B cell (primary cell): ENCODE results near the gene PDE6B. TPM values are rescaled to one million over a fixed set of nuclear protein-coding genes. Genes with fewer than 3 reads are reported as not detected.

ENCODE experiments used
- ATAC-seq: fragments of 200-7000 bp; cut with Tn5 transposase; one replicate; pipeline ENCODE4 v1.10.0; 2021; ENCODE audit warnings: low read depth, mild to moderate bottlenecking, moderate number of reproducible peaks, moderate library complexity
- CTCF ChIA-PET: fragments of 350-600 bp; sonication (Branson Sonifier 250); formaldehyde crosslinking; loops from one replicate; lab custom pipeline; 2021; ENCODE audit warnings: antibody characterized with exemption, inconsistent platforms; lab: Charles Lee
- POLR2A ChIA-PET: fragments of 350-600 bp; sonication (Branson Sonifier 250); formaldehyde crosslinking; loops from one replicate; lab custom pipeline; 2021; ENCODE audit warnings: antibody characterized with exemption; lab: Charles Lee
- DNase-seq: peaks from one replicate; pipeline ENCODE4 v3.0.0; 2013
- H2AFZ ChIP-seq: 2 replicates; pipeline ENCODE4 v1.6.1; 2012; ENCODE audit warnings: mild to moderate bottlenecking, low read depth, low read length; ENCODE audit not compliant: insufficient read depth, poor library complexity, severe bottlenecking
- H3K27ac ChIP-seq, 2 donors: 1 replicate in 1 of 2; 2 replicates in 1 of 2; pipeline ENCODE4 v1.5.1; 2012 to 2013; ENCODE audit warnings: low read length in 2 of 2, mild to moderate bottlenecking in 2 of 2, moderate library complexity in 1 of 2
- H3K27me3 ChIP-seq, 4 experiments: fragments of 200-600 bp in 1 of 4; sonication (generic) in 1 of 4; replicated peaks in 1 of 4; 1 replicate in 2 of 4; 2 replicates in 2 of 4; pipeline versions ENCODE4 v1.6.1 to v1.7.0; 2013 to 2016; ENCODE audit warnings: low read length in 3 of 4, mild to moderate bottlenecking in 2 of 4, mixed read lengths in 1 of 4, moderate library complexity in 1 of 4; ENCODE audit not compliant: insufficient read depth in 4 of 4, control insufficient read depth in 3 of 4; ENCODE audit errors: control extremely low read depth in 1 of 4
- H3K36me3 ChIP-seq, 2 experiments: replicated peaks in 1 of 2; 1 replicate in 1 of 2; 2 replicates in 1 of 2; pipeline versions ENCODE4 v1.6.1 to v1.7.1; 2013; ENCODE audit warnings: low read length in 1 of 2; ENCODE audit not compliant: insufficient read depth in 2 of 2, control insufficient read depth in 1 of 2; ENCODE audit errors: control extremely low read depth in 1 of 2, extremely low read depth in 1 of 2
- H3K4me1 ChIP-seq, 2 donors: fragments of 200-600 bp in 1 of 2; sonication (generic) in 1 of 2; 1 replicate in 1 of 2; 2 replicates in 1 of 2; pipeline versions ENCODE4 v1.5.1 to v1.6.1; 2013 to 2017; ENCODE audit warnings: low read length in 2 of 2; ENCODE audit not compliant: control insufficient read depth in 2 of 2, insufficient read depth in 2 of 2
- H3K4me2 ChIP-seq: replicated peaks from 2 replicates; pipeline ENCODE3; 2012; ENCODE audit warnings: mild to moderate bottlenecking, low read depth, low read length; ENCODE audit not compliant: poor library complexity, severe bottlenecking
- H3K4me3 ChIP-seq, 5 experiments: fragments of 200-600 bp in 1 of 5; sonication (generic) in 1 of 5; 1 replicate in 3 of 5; 2 replicates in 2 of 5; pipeline versions ENCODE4 v1.5.1 to v1.7.0; 2011 to 2016; ENCODE audit warnings: low read length in 4 of 5, mild to moderate bottlenecking in 4 of 5, low read depth in 2 of 5, control low read depth in 1 of 5, moderate library complexity in 1 of 5; ENCODE audit not compliant: insufficient read depth in 1 of 5; ENCODE audit errors: control extremely low read depth in 1 of 5, extremely low read depth in 1 of 5
- H3K79me2 ChIP-seq: fragments of 200-600 bp; sonication (generic); one replicate; pipeline ENCODE4 v1.6.0; 2016; ENCODE audit warnings: low read length; ENCODE audit not compliant: control insufficient read depth, insufficient read depth
- H3K9ac ChIP-seq: fragments of 200-600 bp; sonication (generic); 2 replicates; pipeline ENCODE4 v1.6.1; 2017; ENCODE audit warnings: mild to moderate bottlenecking, low read length, moderate library complexity
- H3K9me3 ChIP-seq, 3 donors: one replicate each; pipeline versions ENCODE4 v1.6.1 to v1.7.1; 2013; ENCODE audit warnings: low read length in 2 of 3; ENCODE audit not compliant: control insufficient read depth in 2 of 3, insufficient read depth in 1 of 3; ENCODE audit errors: control extremely low read depth in 1 of 3
- H4K20me1 ChIP-seq: 2 replicates; pipeline ENCODE4 v1.6.0; 2012; ENCODE audit warnings: mild to moderate bottlenecking, low read length; ENCODE audit not compliant: insufficient read depth, control insufficient read depth, poor library complexity, severe bottlenecking
- H3K27ac Mint-ChIP-seq: one replicate; pipeline ENCODE4 v1.8.0; 2021; ENCODE audit warnings: mixed read lengths
- H3K27me3 Mint-ChIP-seq: one replicate; pipeline ENCODE4 v1.8.0; 2021; ENCODE audit warnings: mixed read lengths
- H3K4me1 Mint-ChIP-seq: one replicate; pipeline ENCODE4 v1.8.0; 2021; ENCODE audit warnings: mixed read lengths
- H3K4me3 Mint-ChIP-seq: one replicate; pipeline ENCODE4 v1.8.0; 2021; ENCODE audit warnings: mixed read lengths
- H3K9me3 Mint-ChIP-seq: one replicate; pipeline ENCODE4 v1.8.0; 2022; ENCODE audit warnings: mixed read lengths; ENCODE audit not compliant: insufficient read depth
- EZH2 ChIP-seq: IDR thresholded peaks from 2 replicates; pipeline ENCODE4 v1.6.1; 2012; ENCODE audit warnings: borderline replicate concordance, low read depth, mild to moderate bottlenecking, moderate library complexity, low read length; ENCODE audit not compliant: insufficient read depth, poor library complexity, severe bottlenecking
- WGBS: methylation state at CpG from one replicate; pipeline ENCODE4 v1.1.5; 2013; ENCODE audit warnings: missing lambda C conversion rate; ENCODE audit not compliant: insufficient coverage; 5-methylcytosine and 5-hydroxymethylcytosine counted together
- intact Hi-C: fragments of 100-400 bp; cut with micrococcal nuclease; formaldehyde crosslinking; loops from one replicate; pipeline ENCODE4 v1.10.0; 2022
- polyA plus RNA-seq: library from polyadenylated mRNA; depleted of rRNA; stranded (reverse); fragments of >200 nt; gene quantifications from 2 replicates; pipeline ENCODE4 v1.2.3, GENCODE V29; 2012
- total RNA-seq, 2 donors: library from RNA; stranded (reverse); fragments of 120-200 nt in 1 of 2; gene quantifications; 1 replicate in 1 of 2; 2 replicates in 1 of 2; pipeline versions ENCODE4 v1.2.3 to v1.2.4, GENCODE V29; 2013 to 2022
- TF ChIP-seq, protein P1 (sequence below): fragments of 200-600 bp; IDR thresholded peaks from one replicate; pipeline ENCODE4 v1.8.0; 2022; ENCODE audit warnings: antibody characterized with exemption, mild to moderate bottlenecking

The PDE6B gene
- total and polyA plus RNA-seq, 2 donors (not counting 1 experiment from before 2014, with no cell fraction given): 20.0 to 25.2 TPM

DNA sequence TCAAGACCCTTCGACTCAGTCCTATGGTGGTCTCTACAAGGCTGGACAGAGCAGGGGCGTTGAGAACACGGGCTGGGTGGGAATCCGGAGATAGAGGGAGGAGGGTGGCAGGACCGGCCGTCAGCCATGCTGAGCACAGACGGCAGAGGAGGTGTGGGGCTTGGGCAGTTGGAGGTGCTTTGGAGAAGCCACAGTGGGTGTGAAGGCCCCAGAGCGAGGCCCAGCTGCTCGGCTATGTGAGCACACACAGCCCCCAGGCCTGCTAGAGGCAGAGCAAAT lies 4.2 kb downstream of the PDE6B start:
- H3K9ac ChIP-seq: no peak overlapping the region
- no peak overlapping the region for H3K27ac ChIP-seq
- H3K36me3 ChIP-seq: no peaks in the 10 kb centered on the region
- H3K79me2 ChIP-seq: no peaks in the 10 kb centered on the region
- H3K9me3 ChIP-seq: peaks cover 0 to 29% (median 3%) of the 10 kb centered on the region in 3 donors
- Mint-ChIP-seq H3K27me3 (peaks cover under 1% of the 10 kb centered on the region), H3K4me1 (no peaks in the 10 kb centered on the region), H3K9me3 (no peaks in the 10 kb centered on the region), H3K27ac (no peak overlapping the region), H3K4me3 (no peak overlapping the region)
- no peak overlapping the region for H3K4me2 ChIP-seq
- H3K27me3 ChIP-seq: peaks cover 0 to 5% (median 0%) of the 10 kb centered on the region in 4 experiments
- DNase-seq (no peak), ATAC-seq (no peak)
- 91% methylated on average over 9 of the region's 9 CpGs for WGBS
- TF ChIP-seq, protein P1, sequence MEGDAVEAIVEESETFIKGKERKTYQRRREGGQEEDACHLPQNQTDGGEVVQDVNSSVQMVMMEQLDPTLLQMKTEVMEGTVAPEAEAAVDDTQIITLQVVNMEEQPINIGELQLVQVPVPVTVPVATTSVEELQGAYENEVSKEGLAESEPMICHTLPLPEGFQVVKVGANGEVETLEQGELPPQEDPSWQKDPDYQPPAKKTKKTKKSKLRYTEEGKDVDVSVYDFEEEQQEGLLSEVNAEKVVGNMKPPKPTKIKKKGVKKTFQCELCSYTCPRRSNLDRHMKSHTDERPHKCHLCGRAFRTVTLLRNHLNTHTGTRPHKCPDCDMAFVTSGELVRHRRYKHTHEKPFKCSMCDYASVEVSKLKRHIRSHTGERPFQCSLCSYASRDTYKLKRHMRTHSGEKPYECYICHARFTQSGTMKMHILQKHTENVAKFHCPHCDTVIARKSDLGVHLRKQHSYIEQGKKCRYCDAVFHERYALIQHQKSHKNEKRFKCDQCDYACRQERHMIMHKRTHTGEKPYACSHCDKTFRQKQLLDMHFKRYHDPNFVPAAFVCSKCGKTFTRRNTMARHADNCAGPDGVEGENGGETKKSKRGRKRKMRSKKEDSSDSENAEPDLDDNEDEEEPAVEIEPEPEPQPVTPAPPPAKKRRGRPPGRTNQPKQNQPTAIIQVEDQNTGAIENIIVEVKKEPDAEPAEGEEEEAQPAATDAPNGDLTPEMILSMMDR: no peak
- no peak for TF ChIP-seq EZH2
- H3K4me1 ChIP-seq: no peaks in the 10 kb centered on the region
- ChIA-PET CTCF (no interaction called here), POLR2A (no interaction called here)
- H4K20me1 ChIP-seq: no peaks in the 10 kb centered on the region
- H3K4me3 ChIP-seq: no peak overlapping the region
- intact Hi-C loops: no loop called here
- no peak overlapping the region for H2AFZ ChIP-seq

DNA sequence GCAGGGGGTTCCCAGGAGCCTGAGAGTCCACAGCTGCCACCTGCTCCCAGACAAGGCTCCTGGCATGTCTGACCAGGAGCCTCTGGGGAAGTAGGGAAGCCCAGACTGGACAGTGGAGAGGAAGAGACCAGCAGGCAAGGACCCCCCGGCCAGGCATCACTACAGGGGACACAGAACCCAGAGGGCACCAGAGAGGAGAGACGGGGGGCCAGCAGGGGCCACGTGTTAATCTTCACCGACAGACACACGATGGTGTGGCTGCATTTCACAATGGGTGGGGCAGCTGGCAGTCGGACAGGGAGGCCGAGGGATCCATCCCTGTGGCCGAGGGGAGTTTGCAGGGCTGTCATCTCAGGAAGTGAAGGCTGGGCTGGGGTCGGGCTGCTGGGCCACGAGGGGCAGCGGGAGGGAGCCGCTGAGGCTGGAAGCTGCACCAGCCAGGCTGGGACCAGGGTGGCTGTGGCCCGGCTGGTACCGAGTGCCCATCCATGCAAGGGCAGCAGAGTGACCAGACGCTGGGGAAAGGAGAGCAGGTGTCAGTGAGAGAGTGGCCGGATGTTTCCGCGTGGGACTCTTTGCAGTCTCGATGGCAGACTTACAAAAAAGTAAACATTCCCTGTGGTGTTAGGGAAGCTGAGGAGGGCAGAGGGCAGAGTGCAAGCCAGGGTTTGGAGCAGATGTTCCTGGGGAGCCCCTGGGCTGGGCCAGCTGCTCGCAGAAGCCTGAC lies 4.7 kb downstream of the PDE6B start:
- ChIA-PET CTCF (interaction anchor here (1.2 kb wide), 1 partner anchor 14 kb away, joined by 3 read pairs; no protein-coding TSS in a partner anchor), POLR2A (no interaction called here)
- no peak overlapping the region for H2AFZ ChIP-seq

More for the DNA sequence above, 4.7 kb downstream of the PDE6B start:
- H3K4me3 Mint-ChIP-seq: no peak overlapping the region
- no peak for DNase-seq
- Histone ChIP-seq H3K36me3 (no peaks in the 10 kb centered on the region), H3K4me3 (no peak overlapping the region), H3K4me1 (no peaks in the 10 kb centered on the region), H3K79me2 (no peaks in the 10 kb centered on the region), H3K4me2 (no peak overlapping the region), H3K27me3 (no peaks in the 10 kb centered on the region), H3K27ac (no peak overlapping the region), H4K20me1 (no peaks in the 10 kb centered on the region), H3K9ac (no peak overlapping the region), H3K9me3 (peaks cover 0 to 24% (median 3%) of the 10 kb centered on the region in 3 donors)
- H3K4me1 Mint-ChIP-seq: no peaks in the 10 kb centered on the region
- intact Hi-C loops: no loop called here
- TF ChIP-seq EZH2: no peak
- TF ChIP-seq, protein P1: no peak
- no peak for ATAC-seq
- no peaks in the 10 kb centered on the region for H3K9me3 Mint-ChIP-seq
- H3K27ac Mint-ChIP-seq: no peak overlapping the region
- H3K27me3 Mint-ChIP-seq: no peaks in the 10 kb centered on the region
- WGBS: 86% methylated on average over 20 of the region's 20 CpGs
